GM19023 (cell line): ENCODE data around the gene GANAB.

Experiments
- ATAC-seq: cut with Tn5 transposase; IDR thresholded peaks from one replicate; pipeline ENCODE4 v1.9.1; 2021; ENCODE audit warnings: mild to moderate bottlenecking, moderate library complexity; ENCODE audit not compliant: unreplicated experiment

The GANAB gene

DNA sequence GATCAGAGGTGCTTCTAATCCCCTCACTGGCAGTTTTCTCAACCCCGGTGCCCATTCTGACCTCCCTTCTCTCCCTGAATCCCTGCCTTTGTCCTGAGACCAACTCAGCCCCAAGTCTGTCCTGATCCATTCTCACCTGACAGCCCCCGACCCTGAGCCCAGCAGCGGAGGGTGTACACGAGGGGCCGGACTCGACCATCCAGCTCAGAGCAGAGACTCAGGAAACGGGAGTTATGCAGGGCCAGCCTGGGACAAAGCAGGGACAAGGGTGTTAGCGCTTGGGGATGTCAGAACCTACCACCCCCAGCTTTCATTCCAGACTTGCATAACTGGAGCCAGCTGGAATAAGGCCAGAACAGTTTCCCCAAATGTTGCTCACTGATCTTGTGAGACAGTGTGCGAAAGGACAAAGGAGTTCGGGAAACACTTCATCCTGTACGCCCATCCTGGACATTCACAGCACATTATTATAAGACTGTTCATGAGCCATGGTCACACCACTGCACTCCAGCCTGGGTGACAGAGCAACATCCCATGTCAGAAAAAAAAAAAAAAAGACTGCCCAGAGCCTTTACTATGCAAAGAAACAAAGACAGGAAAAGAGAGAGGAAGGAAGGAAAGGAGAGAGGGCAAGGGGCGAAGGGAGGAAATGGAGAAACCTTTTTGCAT, 69.2 kb downstream of the GANAB start:
- ATAC-seq = no peak

DNA sequence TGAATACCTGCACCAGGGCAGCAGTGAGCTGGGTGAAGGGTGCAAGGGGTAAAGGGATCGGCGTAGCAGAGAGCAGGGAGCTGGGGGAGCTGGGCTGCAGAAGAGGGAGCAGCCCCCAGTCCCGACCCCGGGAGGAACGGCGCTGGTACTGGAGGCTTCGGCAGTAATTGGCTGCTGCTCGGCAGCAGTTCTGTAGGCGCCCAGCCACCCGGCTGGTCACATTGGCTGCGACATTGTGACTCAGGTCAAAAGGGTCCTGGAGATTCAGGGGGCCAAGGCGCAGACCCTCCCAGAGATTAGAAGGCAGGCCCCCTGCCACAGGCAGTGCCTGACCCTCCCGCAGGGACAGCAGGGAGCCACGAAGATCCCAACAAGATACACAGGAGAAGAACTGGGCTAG, 70.6 kb downstream of the GANAB start:
- no peak for ATAC-seq

DNA sequence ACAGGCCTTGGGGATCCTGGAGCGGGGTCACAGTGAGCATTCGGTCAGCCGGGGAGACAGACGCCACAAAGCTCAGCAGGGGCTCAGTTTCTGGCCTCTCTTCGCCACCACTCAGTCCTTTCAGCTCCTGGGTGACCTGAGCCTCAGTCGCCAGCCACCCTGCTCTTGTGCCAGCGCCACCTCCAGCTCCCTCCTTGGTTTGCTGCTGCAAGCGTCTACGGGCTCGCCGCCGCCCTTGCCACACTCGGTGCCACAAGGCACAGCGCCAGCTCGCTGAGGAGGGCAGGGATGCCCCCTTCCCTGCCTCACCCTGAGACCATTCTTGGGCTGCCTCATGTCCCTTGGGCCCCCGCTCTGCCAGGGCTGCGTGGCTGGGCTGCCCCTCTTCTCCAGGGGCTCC, 71.3 kb downstream of the GANAB start:
- ATAC-seq = no peak
